HG02763 (cell line): ENCODE results near the gene PCSK2.

Source experiments
- ATAC-seq: cut with Tn5 transposase; IDR thresholded peaks from one replicate; pipeline ENCODE4 v1.9.1; 2021; ENCODE audit warnings: mild to moderate bottlenecking, moderate library complexity; ENCODE audit not compliant: unreplicated experiment

The PCSK2 gene

DNA sequence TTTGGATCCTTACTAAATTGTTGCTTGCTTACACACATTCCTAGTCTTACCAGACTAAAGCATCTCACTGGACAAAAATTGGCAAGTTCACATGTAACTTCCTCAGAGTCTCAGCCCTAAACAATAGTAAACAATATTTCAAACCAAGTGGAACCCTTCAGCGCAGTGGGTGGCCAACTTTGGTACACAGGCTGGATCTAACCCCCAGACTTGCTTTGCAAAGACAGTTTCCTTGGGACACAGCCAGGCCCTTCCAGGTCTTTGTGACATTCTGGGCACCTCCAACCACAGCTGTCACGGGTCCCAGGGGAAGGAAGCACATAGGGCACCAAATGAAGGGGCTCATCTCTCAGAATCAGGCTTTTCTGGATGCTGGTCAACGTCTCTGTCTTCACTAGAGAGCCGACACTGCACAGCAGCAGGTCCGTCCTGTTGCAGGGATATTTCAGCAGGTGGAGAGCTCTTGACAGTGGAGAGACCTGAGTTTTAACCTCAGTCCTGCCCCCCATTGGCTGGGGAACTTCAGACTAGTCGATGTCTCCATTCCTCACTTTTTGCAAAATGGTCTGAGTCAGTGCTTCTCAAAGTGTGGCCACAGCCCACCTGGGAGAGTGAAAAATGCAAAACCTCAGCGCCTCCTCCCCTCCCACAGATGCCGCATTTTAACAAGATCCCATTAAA, 212.9 kb downstream of the PCSK2 start:
- no peak for ATAC-seq

DNA sequence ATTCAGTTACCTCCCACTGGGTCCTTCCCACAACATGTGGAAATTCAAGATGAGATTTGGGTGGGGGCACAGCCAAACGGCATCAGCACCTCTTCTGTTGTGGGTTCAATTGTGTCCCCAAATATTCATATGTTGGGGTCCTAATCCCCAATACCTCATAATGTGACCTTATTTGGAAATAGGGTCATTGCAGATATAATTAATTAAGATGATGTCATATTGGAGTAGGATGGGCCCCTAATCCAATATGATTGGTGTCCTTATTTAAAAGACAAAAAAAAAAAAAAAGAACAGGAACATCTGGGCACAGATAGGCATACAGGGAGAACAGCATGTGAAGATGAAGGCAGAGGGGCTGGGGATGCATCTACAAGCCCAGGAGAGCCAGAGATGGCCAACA, 214.9 kb downstream of the PCSK2 start:
- ATAC-seq = no peak

DNA sequence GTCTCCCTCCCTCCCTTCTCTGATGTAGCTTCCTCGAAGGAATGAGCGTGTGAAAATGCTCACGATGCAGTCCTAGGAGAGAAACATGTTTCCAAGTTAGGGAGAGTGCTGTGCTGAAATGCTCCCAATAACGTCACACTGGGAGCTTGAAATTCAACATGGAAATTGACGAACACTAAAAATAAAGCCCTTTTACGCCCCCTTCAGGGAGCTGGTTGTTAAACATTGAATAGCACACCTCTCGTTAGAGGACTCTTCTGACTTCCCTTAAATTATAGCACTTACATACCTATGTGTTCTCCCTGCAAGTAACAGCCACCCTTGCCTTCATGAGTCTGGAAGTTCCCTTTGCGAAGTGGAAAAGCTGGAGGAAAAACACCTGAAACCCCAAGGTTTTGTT, 215.7 kb downstream of the PCSK2 start:
- no peak for ATAC-seq

DNA sequence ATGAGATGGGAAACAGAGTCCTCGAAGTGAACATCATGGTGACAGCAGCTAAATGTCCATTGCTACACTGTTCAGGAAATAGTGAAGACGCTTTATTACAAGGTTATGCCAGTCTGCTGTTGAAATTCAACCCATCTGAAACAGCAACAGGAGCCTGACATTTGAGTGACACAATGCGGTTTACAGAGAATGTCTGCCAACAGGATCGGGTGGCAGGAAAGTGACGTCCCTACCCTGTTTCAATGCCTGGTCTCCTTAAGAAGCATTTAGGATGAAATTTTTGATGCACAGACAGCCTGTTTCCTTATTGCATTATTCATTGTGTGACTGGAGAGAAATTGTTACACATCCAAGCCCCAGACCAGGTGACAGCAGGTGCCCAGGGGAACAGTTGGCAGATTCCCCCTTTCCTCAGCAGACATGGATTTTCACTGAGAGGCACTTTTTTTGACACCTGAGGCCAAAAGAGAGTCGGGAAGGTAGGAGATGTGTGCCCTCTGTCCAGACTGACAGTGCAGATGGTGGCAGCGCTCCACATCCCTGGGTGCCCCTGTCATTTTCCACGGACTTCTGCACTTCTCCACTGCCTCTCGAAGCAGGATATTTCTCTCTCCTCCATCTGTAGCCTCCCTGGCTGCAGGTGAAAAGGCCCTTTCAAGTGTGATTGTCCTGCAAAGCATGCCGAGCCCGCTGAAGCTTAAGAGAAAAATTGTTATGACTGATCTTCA, 216.5 kb downstream of the PCSK2 start:
- no peak for ATAC-seq

DNA sequence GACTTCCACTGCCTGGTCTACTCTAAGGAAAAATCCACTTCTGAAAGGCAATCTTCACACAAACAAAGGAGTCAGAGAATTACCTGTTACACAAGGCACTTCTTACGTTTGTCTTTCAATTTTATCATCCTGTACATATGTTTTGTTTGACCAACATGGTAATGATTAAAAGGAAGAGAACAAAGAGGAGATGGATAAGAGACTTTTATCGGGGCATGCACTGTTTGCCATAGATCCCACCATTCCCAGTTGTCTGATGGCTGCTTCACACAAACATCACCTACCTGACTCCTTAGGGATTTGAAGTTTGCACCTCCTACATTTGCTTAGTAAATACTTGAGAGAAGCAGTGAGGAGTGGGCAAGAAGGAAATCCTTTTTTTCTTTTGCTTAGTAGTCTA, 217.3 kb downstream of the PCSK2 start:
- ATAC-seq = no peak

DNA sequence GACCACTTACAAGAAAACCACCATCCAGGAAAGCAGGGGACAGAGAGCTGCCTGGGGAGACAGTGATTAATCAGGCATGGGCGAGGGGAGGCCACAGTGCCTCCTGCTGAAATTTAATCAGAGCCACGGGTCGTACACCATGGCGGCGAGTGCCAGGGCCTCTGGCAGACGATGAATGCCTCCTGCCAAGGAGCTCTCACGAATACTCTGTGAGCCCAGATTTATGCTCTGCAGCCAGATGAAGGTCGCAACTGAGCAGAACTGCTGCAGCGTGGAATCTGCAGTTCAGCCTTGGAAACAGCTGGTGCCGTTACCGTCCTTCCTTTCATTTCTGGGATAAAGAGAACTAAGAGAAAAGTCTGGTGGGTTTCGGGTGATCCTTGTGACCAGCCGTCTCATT, 218.7 kb downstream of the PCSK2 start:
- ATAC-seq = no peak

DNA sequence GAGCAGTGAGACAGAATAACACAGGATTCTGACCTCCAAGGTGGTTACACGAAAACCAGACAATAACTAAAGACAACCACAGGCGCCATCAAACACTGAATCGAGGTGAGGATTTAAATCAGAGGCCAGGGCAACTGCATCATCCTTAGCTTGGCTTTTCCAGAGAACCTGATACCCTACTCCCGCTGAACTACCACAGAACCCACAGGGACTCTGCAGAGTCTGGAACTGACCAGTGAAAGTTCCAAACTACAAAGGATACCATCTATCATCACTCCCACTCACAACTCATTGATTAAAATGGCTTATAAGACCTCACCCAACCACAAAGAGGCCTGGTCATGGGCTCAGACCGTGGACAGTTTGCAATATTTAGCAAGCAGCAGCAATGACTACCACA, 219.3 kb downstream of the PCSK2 start:
- ATAC-seq = no peak

DNA sequence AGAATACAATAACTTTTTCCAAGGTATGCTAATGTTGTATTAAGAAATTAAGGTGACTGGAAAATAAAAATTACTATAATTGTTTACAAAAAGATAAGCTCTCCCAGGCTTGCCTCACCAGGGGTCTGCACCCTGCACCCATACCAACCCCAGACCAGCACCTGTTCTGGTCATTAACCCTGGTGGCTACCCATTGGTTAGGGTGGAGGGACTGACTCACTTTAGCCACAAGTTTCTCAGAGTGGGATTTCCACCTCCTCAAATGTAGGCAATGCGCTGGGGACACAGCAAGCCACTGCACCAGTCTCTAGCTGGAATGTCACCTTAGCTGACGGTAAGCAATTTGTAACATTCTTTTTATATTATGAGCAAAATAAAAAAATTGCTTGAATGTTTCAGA, 221.2 kb downstream of the PCSK2 start:
- ATAC-seq = no peak

DNA sequence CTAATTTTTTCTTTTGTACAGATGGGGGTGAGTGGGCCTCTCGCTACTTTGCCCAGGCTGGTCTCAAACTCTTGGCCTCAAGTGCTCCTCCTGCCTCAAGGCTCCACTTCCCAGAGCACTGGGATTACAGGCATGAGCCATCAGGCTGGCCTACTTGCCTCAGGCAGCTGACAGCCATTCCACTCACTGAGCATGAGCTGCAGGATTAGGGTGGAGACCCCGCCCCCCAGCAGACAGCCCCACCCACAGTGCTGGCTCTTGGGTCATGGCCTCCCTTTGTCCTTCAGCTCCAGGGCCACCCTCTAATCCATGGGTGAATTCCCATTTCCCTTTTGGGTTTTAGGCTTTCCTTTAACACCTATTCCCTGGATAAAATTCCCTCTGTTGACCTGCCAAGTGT, 222.2 kb downstream of the PCSK2 start:
- no peak for ATAC-seq

DNA sequence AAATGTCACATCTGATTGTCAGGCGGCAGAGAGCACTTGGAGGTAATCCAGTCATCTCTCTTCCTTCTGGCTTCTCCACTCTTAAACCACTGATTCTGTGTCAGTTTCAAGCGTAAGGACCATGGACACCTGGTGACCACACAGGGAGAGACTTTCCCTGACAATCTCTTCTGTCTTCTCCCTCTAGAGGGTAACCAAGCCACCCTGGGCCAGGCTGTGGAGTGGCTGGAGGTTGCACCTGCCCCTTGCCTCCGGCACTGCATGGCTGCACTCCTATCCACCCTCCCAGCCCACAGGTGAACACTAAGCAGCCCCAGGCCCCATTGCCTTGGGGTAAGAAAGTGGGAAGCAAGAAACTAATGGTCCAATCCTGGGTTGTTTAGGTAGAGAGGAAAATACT, 225.6 kb downstream of the PCSK2 start:
- ATAC-seq = no peak

DNA sequence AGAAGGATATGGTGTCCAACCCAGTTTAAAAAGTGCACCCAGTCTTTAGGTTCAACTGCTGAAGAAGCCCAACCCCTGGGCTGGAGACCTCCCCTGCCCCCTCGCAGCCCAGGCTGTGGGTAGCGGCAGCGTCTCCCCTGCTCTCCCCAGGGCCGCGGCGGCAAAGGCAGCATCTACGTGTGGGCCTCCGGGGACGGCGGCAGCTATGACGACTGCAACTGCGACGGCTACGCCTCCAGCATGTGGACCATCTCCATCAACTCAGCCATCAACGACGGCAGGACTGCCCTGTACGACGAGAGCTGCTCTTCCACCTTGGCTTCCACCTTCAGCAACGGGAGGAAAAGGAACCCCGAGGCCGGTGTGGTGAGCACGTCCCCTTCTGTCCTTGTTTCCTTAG, 226.8 kb downstream of the PCSK2 start:
- ATAC-seq = no peak

DNA sequence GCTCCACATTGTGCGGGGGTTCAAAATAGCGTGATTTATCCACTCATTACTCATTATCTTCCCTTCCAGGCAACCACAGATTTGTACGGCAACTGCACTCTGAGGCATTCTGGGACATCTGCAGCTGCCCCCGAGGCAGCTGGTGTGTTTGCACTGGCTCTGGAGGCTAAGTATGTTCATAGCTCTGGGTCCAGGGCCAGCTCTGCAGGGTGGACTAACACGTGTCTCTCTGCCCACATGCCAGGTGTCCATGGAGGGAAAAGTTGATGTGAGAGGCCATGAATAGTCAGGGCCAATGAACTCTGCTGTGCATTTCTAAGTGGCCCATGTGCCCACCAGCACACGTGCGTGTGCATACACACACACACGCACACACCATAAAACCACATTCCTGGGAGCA, 229.4 kb downstream of the PCSK2 start:
- no peak for ATAC-seq

DNA sequence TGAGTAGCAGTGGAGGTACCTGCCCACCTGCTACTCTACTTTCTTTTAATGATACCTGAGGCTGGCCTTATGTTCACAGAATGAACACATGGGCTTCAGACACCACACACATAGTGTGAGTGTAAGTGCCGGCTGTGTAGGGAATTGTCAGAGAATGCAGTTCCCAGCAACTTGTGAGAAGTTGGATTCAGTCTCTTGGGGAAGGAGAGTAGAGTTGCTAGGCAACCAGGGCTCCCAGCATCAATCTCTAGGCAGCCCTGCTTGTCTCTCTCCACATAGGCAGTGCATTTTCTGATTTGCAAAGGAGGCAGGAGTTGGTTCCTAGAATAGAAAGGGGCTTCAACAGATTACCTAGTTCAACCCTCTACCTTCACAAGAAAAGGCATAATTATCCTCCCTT, 230.2 kb downstream of the PCSK2 start:
- no peak for ATAC-seq

DNA sequence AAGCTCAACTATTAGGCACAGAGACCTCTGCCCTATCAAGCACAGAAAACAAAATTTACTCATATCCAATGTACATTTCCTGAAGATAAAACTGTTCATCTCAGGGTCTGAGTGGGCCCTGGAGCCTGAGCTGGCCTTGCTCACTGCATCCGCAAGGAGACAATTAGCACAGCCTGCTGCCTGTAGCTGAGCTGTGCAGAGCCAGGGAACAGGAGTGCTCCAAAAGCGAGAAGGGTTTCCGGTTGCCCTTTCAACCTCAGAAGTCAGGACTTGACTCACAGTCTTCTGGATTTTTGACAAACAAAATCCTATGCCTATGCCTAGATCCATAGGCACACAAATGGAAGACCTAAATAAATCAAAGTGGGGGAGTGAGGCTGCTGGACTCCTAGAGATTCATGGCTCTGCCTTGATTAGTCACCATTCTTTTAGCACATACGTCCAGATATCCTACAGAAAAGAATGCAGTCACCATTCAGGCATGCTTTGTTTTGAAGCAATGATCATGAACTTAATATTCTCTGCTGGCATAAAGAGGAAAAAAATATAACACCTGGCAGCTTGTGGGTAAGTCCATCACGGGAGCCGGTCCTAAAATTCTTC, 230.8 kb downstream of the PCSK2 start:
- ATAC-seq = no peak

DNA sequence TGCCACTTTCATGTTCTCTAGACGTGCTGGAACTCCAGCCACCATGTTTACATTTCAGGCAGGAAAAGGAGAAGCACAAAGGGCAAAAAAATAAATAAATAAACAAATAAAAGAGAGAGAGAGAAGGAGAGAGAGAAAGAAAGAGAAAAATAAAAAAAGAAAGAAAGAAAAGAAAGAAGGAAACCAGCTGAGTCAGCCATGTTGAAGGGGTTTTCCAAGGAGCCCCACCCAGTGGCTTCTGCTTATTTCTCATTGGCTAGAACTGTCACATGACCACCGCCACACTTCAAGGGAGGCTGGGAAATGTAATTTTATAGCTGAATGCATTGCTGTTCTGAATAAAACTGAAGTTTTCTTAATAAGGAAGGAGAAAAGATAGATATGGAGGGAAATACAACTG, 233.3 kb downstream of the PCSK2 start:
- ATAC-seq = no peak

DNA sequence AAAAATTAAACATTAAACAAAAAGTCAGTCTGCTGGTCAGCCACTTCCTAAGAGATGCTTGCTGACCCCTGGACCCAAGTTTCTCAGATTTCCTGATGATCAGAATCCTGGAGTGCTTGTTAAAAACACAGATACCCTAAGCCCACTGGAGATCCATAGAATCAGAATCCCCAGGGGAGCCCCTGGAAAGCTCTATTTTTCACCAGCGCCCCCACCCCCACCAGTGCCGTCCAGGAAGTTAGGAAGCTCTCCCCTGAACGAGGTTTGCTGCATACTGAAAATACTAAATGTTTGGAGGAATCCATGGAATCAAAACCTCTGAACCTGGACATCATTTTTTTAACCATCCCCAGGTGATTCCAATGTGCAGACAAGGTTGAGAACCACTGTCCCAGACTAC, 235.1 kb downstream of the PCSK2 start:
- ATAC-seq = no peak

DNA sequence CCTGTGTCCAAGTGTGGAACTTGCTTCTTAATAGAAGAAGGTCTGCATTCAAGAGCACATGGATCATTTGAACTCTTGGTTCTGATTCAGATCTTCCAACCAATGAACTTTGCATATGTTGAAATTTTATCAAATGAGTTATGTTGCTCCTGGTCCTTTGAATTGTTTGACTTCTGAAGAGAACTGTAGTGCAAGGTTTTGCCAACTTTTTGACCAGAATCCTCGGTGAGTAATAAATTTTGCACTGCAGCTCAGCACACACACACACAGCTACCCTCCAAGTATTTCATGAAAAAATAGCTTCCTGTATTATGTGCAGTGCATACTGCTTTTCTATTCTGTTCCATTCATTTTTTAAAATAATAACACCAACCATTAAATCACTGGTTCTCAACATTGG, 236.9 kb downstream of the PCSK2 start:
- no peak for ATAC-seq

DNA sequence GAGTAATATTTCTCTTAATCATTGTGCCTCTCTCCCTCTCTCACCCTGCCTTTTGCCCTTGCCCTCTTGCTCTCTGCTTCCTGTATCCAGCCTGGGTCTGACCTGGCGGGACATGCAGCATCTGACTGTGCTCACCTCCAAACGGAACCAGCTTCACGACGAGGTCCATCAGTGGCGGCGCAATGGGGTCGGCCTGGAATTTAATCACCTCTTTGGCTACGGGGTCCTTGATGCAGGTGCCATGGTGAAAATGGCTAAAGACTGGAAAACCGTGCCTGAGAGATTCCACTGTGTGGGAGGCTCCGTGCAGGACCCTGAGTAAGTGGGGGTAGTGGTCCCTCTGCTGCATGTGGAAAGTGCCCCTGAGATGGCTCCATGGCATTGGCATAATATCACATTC, 238.4 kb downstream of the PCSK2 start:
- ATAC-seq = no peak

DNA sequence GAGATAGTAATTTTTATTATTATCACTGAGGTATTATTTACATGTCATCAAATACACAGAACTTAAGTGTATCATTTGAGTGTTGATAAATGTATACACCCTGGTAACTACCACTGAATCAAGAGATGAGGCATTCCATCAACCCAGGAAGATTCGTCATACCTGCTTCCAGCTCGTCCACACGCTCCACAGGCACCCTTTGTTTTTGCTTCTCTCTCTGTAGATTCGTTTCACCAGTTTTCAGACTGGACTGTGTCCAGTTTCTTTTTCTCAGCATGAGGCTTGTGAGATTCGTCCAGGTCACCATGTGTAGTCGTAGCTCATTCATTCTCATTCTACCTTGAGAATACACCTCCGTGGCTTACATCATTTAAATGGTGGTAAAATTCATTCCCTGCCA, 239.8 kb downstream of the PCSK2 start:
- ATAC-seq = no peak

DNA sequence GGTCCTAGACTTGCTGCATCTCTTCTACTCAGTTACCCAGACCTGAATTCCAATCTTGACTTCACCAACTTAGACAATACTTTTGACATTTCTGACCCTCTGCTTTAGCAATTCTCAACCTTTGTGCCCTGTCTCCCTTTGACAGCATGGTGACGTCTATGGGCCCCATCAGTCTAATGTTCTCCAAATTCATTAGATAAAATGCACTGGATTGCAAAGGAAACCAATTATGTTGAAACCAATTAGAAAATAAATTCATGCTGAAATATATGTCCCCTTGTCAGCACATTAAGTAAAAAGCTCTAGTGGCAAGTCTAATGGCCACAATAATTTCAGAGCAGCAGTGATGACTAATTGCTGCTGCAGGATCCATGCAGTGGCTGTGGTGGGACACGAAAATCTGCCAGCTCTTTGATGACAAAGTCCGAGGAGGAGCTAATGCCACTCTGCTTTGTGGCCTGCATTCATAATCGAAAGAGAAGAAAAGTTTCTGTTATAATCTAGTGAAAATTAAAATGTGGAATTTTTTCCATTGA, 240.3 kb downstream of the PCSK2 start:
- ATAC-seq = no peak

DNA sequence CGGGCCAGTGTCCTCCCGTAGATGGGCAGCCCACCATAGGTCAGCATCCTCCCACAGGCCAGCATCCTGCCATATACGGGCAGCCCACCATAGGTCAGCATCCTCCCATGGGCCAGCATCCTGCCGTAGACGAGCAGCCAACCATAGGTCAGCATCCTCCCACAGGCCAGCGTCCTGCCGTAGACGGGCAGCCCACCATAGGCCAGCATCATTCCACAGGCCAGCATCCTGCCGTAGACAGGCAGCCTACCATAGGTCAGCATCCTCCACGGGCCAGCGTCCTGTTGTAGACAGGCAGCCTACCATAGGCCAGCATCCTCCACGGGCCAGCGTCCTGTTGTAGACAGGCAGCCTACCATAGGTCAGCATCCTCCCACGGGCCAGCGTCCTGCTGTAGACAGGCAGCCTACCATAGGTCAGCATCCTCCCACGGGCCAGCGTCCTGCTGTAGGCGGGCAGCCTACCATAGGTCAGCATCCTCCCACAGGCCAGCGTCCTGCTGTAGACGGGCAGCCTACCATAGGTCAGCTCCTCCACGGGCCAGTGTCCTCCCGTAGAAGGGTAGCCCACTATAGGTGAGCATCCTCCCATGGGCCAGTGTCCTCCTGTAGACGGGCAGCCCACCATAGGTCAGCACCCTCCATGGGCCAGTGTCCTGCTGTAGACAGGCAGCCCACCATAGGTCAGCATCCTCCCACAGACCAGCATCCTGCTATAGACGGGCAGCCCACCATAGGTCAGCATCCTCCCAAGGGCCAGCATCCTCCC, 241.4 kb downstream of the PCSK2 start:
- no peak for ATAC-seq
